Globus pallidus (tissue), 1 donor: ENCODE measurements around the gene DGKE.

Experiments
- DNase-seq: peaks from one replicate; pipeline ENCODE4 v3.0.0-alpha.2; 2015; ENCODE audit warnings: low spot score

The DGKE gene

GRCh38 chr17:56914581-56915273 lies 80.8 kb downstream of the DGKE start:
- no peak for DNase-seq

GRCh38 chr17:56917559-56918296 lies 83.8 kb downstream of the DGKE start:
- no peak for DNase-seq

- DNase-seq = no peak
Measured at GRCh38 chr17:56918916-56919315, 85.0 kb downstream of the DGKE start.
